DMS 273 treated with DMSO at 0.1 percent for 48 hours (cell line): ENCODE data around the gene TMEM129.

Experiments
- DNase-seq: peaks from one replicate; lab custom pipeline; 2025; lab: John Stamatoyannopoulos, UW

The TMEM129 gene

DNA sequence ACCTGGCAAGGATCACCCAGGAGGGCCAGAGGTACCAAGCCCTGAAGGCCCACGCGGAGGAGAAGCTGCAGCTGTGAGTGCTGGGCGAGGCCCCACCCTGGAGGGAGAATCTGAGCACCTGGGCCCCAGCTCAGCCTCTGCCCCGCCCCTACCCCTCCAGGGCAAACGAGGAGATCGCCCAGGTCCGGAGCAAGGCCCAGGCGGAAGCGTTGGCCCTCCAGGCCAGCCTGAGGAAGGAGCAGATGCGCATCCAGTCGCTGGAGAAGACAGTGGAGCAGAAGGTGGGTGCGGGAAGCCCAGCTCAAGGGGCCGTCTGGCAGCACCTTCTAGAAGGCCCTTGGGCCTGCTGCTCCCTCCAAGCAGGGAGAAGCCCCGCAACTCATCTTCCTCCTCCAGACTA lies 23.4 kb upstream of the TMEM129 start:
- no peak for DNase-seq

DNA sequence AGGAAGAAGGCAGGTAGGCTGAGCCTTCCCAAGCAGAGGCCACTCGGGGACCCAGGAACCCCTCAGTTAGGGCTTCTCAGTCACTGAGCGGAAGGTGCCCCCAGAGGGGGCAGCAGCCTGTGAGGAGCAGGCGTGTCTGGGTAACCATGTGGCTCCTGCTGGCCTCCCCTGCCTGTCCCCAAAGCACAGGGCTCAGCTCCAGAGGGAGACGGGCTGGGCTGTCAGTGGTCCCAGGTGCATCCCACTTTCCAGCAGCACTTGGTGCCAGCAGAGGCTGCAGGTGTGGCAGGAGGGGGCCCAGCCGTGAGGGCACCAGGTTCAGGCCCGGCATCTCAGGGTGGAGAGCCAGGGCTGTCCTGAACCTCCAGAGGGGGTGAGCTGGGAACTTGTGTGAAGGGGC lies 22.9 kb upstream of the TMEM129 start:
- DNase-seq = no peak

- DNase-seq = no peak
Observed at GRCh38 chr4:1743551-1743950, 22.4 kb upstream of the TMEM129 start.

DNA sequence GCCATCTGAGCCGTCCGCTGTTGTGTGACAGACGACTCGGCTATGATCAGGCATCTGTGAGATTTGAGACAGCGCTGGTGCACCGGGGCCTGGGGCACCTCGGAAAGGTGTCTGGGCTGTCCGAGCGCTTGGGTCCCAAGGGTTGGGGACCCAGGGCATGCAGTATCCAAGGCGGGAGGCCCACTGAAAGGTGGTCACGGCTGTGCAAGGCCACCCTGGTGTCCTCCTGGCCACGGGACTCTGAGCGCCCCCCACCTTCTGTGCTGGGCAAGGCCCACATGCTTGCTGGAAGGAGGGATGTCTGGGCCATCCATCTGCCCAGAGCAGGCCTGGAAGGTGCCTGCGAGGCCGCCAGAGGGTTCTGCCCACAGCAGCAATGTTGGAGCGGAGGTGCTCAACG lies 20.1 kb upstream of the TMEM129 start:
- DNase-seq = no peak

DNA sequence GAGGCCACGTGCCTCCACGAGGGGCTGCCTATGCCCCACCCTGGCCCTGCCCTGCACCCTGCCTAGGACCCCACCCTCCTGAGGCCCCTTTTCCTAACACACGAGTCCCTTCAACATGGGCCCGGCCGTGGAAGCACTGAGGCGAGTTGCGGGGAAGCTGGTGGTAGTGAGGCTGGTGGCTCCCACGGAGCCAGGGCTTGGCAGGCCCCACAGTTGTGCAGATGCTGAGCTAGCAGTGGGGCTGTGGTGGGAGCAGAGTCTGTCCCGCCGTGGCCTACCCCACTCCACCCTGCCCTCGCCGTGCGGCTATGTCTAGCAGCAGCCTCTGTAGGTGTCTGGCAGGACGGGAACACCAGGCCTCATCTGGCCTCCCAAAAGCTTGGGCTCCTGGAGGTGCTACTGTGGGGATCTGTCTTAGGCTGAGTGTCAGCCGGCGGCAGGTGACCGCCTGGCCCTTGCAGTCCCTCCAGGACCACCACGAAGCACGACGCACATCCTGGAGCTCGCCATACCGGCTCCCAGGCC lies 19.0 kb upstream of the TMEM129 start:
- DNase-seq = no peak

- no peak for DNase-seq
Observed at GRCh38 chr4:1739358-1739757, 18.2 kb upstream of the TMEM129 start.

DNA sequence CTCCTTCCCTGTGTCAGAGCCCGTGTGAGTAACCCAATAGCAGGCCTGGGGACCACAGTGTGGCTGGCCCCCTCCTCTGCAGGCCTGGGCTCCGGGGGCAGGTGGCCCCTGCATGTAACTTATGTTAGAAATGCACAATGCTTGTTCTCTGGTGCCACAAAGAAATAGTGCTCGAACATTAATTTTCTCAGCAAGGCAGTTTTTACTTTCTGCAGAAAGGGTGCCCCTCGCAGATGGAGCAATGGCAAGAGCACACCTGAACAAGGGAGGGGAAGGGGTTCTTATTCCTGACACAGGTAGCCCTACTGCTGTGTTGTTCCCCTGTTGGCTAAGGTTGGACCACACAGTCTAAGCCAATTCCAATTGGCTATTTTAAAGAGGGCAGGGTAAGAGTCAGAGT lies 17.3 kb upstream of the TMEM129 start:
- DNase-seq = no peak

DNA sequence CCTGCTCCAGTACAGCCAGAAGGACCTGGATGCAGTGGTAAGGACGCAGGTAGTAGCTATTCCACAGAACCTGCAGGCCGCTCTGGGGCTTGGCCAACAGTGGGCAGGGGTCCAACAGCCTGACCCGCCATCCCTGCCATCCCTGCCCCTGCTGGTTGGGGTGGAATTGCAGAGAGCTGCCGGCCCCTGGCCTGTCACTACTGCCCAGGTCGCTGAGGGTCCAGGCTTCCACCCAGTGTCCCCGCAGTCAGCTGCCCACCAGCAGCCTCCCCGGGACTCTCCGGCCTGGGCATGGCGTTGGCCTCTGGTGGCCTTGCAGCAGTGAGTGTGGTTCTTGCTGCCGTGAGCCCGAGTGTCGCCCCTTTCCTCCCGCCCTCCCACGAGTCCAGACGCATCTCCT lies 16.5 kb upstream of the TMEM129 start:
- no peak for DNase-seq

DNA sequence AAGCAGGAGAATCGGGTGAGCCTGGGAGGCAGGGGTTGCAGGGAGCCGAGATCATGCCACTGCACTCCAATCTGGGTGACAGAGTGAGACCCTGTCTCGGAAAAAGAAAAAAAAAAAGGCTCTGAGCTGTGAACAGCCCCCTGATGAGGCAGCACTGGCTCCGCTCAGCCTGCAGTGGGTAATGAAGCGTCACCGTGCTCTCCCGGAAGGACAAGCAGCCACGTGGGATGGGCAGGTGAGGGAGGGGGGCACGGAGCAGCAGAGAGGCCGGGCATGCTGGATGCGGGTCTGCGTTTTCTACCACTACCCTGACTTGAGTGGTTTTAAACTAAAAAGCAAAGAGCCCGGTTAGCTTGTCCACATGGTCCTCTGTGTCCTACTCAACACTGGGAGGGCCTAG lies 15.7 kb upstream of the TMEM129 start:
- DNase-seq = no peak

DNA sequence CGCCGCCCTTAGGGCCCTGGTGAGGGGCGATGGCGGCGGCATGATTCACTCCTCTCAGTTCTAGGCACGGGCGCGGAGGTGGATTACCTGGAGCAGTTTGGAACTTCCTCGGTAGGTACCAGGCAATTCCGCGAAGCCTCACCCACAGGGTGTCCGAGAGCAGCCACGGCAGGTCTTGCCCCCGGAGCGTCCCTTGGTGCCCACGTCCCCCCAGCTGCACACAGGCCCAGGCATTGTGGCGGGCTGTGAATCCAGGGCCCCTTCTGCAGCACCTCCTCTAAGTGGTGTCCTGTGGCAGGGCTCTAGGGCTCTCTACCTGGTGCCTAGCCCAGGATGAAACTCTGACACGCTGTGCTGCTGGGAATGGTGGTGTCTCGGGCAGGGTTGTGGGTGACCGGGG lies 14.1 kb upstream of the TMEM129 start:
- no peak for DNase-seq

DNA sequence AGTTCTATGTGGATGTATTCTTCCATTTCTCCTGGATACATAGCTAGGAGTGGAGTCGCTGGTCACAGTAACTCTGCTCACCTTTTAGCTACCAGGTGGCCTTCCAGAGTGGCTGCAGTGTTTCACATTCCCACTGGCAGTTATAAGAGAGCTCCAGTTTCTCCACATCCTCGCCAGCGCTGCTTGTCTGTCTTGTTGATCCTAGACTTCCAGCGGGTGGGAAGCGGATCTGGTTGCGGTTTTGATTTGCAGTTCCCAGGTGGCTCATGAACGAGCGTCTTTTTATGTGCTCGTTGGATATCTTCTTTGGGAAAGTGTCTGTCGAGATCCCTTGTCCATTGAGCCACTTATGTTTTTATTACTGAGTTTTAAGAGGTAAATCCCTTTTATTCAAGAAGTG lies 11.8 kb upstream of the TMEM129 start:
- DNase-seq = no peak

- no peak for DNase-seq
Observed at GRCh38 chr4:1731180-1731579, 10.1 kb upstream of the TMEM129 start.

DNA sequence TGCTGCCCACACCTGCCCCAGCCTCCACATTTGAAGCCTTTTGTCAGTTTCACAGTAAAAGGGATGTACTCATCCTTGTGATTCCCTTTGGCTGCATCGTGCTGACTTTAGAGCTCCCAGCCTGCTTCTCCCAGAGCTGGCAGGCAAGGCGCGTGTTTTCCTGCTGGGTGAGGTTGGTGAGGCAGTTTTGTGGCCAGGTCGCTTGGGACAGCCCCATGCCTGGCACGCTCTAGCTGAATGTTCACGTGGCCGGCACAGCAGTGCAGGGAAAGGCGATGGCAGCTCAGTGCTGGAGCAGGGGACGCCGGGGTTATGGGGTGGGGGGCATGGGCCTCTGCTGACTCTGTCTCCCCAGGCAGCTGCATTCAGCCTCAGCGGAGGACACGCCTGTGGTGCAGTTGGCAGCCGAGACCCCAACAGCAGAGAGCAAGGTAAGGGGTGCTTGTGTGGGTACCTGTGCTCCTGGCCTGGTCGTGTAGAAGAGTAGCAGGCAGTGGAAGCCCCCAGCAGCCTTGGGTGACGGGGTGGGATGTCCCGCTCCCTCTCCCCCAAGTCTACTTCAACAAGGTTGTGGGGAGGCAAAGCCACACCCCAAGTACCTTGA lies 9.5 kb upstream of the TMEM129 start:
- no peak for DNase-seq

GRCh38 chr4:1728061-1728980 lies 7.2 kb upstream of the TMEM129 start:
- no peak for DNase-seq

DNA sequence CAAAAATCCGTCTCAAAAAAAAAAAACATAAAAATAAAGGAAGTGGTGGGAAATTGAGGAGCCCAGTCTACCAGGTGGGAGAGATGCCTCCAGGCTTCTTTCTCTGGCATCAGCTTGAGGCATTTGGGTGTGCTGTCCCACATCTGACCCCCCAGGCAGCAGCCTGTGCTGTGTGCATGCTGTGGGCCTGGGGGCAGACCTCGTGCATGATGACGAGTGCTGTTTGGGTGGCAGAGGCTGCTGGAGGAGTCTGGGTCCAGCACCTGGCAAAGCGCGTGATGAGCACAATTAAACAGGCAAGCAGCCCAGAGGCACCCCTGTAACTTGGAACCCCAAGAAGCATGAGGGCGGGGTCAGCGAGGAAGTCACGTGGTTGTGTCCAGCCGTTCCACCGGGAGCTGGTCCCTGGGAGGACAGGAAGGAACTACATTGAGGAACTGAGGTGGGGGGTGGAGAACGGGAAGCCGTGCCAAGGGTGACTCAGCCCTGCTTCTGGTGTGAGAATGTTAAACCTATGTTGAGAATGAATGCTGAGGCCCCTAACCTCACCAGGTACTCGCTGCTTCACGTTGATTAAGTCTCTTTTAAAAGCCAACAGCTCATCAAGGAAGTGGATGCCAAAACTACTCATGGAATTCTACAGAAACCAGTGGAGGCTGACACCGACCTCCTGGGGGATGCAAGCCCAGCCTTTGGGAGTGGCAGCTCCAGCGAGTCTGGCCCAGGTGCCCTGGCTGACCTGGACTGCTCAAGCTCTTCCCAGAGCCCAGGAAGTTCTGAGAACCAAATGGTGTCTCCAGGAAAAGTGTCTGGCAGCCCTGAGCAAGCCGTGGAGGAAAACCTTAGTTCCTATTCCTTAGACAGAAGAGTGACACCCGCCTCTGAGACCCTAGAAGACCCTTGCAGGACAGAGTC lies 6.3 kb upstream of the TMEM129 start:
- DNase-seq = no peak

DNA sequence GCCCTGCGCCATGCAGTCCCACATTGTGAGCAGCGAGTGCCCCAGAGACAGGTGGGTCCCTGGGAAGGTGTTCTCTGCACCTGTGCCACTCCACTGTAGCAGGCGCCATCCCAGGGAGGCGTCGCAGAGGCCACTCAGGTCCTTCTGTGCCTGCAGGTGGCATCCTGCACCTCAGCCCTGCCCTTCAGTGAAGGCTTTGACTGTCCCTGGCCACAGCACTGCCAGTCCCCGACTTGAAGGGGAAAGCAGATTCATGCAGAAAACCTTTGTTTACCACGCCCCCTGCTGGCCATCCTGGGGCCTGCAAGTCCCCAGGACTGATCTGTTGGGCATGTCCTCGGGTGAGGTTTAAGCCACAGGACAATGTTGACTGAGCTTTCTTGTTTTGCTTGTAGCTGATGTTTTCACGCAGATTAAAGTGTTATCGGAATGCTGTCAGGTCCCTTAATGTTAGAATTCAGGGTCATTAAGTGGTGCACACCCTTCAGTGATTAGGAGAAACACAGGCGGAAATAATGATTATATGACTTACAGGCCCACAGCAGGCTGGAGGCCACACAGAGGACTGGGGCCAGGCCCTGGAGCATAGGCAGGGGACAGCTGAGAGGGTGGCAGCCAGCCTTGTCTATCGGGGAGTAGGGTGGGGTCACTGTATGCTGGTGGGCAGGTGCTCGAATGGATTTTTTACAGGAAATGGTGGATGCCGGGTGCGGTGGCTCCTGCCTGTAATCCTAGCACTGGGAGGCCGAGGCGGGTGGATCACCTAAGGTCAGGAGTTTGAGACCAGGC lies 5.2 kb upstream of the TMEM129 start:
- no peak for DNase-seq

GRCh38 chr4:1725521-1725920 lies 4.4 kb upstream of the TMEM129 start:
- no peak for DNase-seq

DNA sequence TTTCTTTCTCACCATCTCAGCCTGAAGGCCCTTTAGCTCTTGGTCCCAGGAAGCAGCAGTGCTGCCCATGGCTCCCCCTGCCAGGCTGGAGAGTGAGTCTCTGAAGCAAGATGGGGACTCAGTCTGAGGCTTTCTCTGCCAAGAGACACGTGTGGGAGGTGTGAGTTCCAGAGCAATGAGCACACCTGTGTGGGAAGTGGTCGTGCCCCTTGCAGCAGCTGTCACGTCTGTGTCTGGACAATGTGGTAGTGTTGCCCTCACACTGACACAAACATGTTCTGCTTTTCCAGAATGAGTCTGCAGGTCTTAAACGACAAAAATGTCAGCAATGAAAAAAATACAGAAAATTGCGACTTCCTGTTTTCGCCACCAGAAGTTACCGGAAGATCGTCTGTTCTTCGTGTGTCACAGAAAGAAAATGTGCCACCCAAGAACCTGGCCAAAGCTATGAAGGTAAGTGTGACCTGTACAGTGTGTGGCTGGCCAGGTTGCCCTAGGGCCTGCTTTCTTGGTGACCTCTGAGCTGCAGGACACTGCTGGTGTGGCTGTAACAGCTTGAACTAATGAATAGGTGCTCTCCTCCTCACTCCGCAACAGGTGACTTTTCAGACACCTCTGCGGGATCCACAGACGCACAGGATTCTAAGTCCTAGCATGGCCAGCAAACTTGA lies 2.1 kb upstream of the TMEM129 start:
- DNase-seq = no peak

DNA sequence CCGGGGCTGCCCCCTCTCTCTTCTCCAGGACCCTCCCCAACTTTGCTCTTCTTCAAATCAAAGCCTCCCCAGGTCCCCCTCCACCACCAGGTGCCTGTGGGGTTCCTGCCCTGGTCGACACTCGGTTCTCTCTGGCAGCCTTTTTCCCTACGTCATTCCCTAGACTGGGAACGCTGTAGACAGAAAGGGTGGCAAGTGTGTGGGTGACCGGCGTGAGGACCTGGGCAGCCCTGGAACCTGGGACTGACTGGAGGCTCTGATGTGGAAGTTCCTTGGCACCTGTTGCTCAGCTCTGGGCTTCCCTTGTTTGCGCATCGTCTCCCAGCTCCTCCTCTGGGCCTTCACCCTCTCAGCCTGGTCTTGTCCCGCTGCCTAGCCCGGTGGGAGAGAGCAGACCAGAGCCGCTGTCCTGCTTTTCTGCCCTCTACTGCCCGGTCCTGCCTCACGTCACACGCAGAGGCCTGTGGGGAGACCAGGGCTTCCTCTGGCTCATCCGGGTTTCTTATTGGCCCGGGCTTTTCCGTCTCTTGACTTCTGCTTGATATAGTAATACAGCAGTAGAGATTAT lies 1.5 kb upstream of the TMEM129 start:
- DNase-seq = no peak

- no peak for DNase-seq
Observed at GRCh38 chr4:1721666-1722550, 785 bp upstream of the TMEM129 start.
